Rectal smooth muscle tissue (tissue), 1 donor: ENCODE data around the gene MOGAT3.
A peak's percentile ranks its signal among the peaks of the same experiment; 100 is the strongest.

Experiments
- H3K27ac ChIP-seq: one replicate; pipeline ENCODE4 v1.7.0; 2013; ENCODE audit warnings: low read depth, low read length, inconsistent platforms
- H3K27me3 ChIP-seq: one replicate; pipeline ENCODE4 v1.7.0; 2013; ENCODE audit warnings: low read length; ENCODE audit not compliant: control insufficient read depth, insufficient read depth
- H3K36me3 ChIP-seq: one replicate; pipeline ENCODE4 v1.7.0; 2013; ENCODE audit warnings: low read length; ENCODE audit not compliant: control insufficient read depth, insufficient read depth
- H3K4me1 ChIP-seq: one replicate; pipeline ENCODE4 v1.7.0; 2013; ENCODE audit warnings: low read length; ENCODE audit not compliant: control insufficient read depth, insufficient read depth
- H3K4me3 ChIP-seq: one replicate; pipeline ENCODE4 v1.7.0; 2013; ENCODE audit warnings: low read length
- H3K9ac ChIP-seq: one replicate; pipeline ENCODE4 v1.7.0; 2013; ENCODE audit warnings: low read length

Gene MOGAT3

GRCh38 chr7:101239191-101239950, 38.5 kb upstream of the MOGAT3 start:
- peaks cover 14% of the 10 kb centered on the region for H3K36me3 ChIP-seq

DNA sequence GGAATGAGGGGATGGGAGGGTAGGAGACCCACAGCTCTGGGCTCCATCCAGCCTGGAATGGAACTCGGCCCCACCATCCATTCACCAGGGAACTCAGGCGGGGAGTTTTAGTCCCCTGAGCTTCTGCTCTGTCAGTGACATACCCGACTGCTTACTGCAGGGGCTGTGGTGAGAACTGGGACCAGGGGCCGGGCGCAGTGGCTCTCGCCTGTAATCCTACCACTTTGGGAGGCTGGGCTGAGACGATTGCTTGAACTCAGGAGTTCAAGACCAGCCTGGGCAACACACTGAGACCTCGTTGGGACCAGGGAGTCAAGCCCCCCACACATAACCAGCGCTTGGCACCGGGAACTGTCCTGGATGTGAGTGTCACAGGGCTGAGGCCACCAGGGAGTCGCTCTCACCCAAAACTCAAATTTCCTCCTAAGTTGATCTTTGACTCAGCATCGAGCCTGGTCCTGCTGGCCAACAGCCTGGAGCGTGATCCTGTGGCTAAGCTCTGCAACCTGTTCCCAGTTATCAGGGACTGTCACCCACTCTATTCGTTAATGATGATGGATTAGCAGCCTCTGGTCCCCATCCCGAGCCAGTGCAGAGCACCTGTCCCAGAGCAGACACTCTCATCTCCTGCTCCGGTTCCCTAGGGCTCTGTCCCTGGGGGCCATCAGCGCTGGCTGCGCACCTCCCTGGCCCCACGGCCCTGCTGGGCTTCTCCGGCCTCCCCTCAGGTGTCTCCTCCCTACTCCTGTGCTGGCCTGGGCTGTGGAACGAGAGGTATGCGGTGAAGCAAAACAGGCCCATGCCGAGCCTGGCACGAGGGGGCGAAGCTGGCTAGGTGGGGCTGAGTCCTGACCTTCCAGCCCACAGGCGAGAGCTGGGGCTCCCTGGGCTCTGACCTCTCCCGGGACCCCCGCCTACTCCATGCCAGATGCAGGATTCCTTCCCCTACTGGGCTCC, 37.7 kb upstream of the MOGAT3 start:
- Histone ChIP-seq H3K27ac (peak overlapping the region; percentile 65), H3K4me1 (peaks cover 5% of the 10 kb centered on the region), H3K27me3 (no peaks in the 10 kb centered on the region), H3K36me3 (peaks cover 14% of the 10 kb centered on the region), H3K4me3 (peak overlapping the region; percentile 15), H3K9ac (no peak overlapping the region)

More at GRCh38 chr7:101239191-101239950, 38.5 kb upstream of the MOGAT3 start:
- Histone ChIP-seq H3K27me3 (no peaks in the 10 kb centered on the region), H3K27ac (no peak overlapping the region), H3K9ac (no peak overlapping the region), H3K4me1 (peaks cover 11% of the 10 kb centered on the region), H3K4me3 (no peak overlapping the region)

GRCh38 chr7:101237206-101238067, 36.6 kb upstream of the MOGAT3 start, which contains the start of gene CLDN15:
Gene CLDN15, minus strand, starts transcription at chr7:101237802. Its CDS starts 221 bp downstream, at chr7:101237581.
- peak within 1 kb of the TSS; percentile 65 for H3K27ac ChIP-seq
- peak within 1 kb of the TSS; percentile 62 for H3K4me3 ChIP-seq

DNA sequence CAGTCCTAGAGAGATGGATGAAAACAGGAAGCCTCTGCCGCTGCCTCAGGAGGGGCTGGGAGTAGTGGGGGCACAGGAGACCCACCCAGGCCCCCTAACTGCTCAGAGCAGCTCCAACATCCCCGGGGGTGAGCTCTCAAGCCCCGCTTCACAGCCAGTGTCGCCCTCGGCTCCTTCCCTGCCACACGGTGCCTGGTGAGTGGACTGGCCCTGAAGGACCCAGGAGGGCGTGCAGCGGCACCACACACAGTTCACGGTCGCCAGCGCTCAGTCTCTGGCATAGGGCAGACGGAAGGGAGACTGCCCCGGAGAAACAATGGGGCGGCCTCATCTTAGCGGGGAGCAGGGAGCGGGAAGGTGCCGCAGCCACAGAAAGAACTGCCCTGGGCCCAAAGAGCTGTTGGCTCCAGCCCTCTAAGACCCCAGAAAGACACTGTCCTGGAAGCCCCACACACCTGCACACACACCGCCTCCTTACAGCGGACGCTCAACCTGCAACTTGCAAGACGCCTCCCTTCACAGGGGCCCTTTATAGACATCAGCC, 35.5 kb upstream of the MOGAT3 start:
- Histone ChIP-seq H3K9ac (peak overlapping the region; percentile 17), H3K4me3 (peak overlapping the region; percentile 17), H3K27ac (no peak overlapping the region), H3K27me3 (no peaks in the 10 kb centered on the region), H3K4me1 (peaks cover 3% of the 10 kb centered on the region), H3K36me3 (peaks cover 14% of the 10 kb centered on the region)

More at GRCh38 chr7:101237206-101238067, 36.6 kb upstream of the MOGAT3 start, which contains the start of gene CLDN15:
- Histone ChIP-seq H3K9ac (peak within 1 kb of the TSS; percentile 49), H3K27me3 (no peaks in the 10 kb centered on the region), H3K4me1 (peaks cover 3% of the 10 kb centered on the region), H3K36me3 (peaks cover 14% of the 10 kb centered on the region)

- peaks cover 3% of the 10 kb centered on the region for H3K4me1 ChIP-seq
- peak overlapping the region; percentile 17 for H3K4me3 ChIP-seq
- no peaks in the 10 kb centered on the region for H3K27me3 ChIP-seq
- peaks cover 14% of the 10 kb centered on the region for H3K36me3 ChIP-seq
- H3K27ac ChIP-seq: no peak overlapping the region
- H3K9ac ChIP-seq: no peak overlapping the region
Measured at GRCh38 chr7:101235522-101235921, 34.7 kb upstream of the MOGAT3 start.

GRCh38 chr7:101235050-101235449, 34.2 kb upstream of the MOGAT3 start:
- Histone ChIP-seq H3K4me3 (no peak overlapping the region), H3K9ac (no peak overlapping the region), H3K4me1 (peaks cover 3% of the 10 kb centered on the region), H3K27ac (no peak overlapping the region), H3K27me3 (no peaks in the 10 kb centered on the region), H3K36me3 (peaks cover 10% of the 10 kb centered on the region)

DNA sequence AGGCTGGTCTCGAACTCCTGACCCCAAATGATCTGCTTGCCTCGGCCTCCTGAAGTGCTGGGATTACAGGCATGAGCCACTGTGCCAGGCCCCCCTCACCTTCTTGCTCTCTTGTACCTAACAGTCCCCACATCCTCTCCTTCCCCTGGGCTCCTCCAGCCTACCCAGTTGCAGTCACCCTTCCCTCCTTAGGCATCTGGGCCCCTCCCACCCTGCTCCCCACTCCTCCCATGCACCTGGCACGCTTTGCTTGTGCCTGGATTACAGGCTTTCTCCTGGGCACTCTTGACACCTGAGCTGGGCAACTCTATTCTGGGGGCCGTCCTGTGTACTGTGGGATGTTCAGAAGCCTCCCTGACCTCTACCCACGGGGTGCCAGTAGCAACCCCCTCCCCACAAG, 33.8 kb upstream of the MOGAT3 start:
- Histone ChIP-seq H3K4me1 (peaks cover 3% of the 10 kb centered on the region), H3K36me3 (peaks cover 7% of the 10 kb centered on the region), H3K27ac (no peak overlapping the region), H3K27me3 (no peaks in the 10 kb centered on the region), H3K4me3 (no peak overlapping the region), H3K9ac (no peak overlapping the region)

DNA sequence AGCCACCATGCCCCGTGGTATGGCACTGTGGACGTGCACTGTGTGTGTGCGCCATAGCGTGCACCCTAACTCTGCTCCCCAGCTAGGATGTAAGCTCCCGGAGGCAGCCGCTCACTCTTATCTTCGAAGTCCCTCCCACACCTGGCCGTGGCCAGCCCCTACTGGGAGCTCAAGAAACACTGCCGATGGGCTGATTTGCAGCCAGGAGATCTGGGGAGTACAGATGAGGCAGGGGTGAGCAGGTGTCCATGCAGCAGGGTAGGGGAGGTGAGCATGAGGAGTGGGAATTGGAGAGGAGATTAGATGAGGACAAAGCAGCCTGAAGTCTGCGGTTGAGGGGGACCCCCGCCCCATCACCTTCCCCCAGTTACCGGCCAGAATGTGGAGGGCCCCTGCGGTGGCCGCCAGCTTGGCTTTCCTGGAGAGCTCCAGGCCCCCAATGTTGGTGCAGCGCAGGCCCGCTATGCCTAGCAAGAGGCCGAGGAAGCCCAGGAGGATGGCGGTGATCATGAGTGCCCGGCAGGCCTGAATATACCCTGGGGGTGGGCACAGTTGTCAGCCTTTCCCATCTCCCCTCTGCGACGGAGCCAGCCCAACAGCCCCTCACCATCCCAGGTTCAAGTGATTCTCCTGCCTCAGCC, 33.2 kb upstream of the MOGAT3 start:
- Histone ChIP-seq H3K9ac (no peak overlapping the region), H3K4me3 (no peak overlapping the region), H3K4me1 (peaks cover 3% of the 10 kb centered on the region), H3K27me3 (no peaks in the 10 kb centered on the region), H3K27ac (no peak overlapping the region), H3K36me3 (peaks cover 2% of the 10 kb centered on the region)

DNA sequence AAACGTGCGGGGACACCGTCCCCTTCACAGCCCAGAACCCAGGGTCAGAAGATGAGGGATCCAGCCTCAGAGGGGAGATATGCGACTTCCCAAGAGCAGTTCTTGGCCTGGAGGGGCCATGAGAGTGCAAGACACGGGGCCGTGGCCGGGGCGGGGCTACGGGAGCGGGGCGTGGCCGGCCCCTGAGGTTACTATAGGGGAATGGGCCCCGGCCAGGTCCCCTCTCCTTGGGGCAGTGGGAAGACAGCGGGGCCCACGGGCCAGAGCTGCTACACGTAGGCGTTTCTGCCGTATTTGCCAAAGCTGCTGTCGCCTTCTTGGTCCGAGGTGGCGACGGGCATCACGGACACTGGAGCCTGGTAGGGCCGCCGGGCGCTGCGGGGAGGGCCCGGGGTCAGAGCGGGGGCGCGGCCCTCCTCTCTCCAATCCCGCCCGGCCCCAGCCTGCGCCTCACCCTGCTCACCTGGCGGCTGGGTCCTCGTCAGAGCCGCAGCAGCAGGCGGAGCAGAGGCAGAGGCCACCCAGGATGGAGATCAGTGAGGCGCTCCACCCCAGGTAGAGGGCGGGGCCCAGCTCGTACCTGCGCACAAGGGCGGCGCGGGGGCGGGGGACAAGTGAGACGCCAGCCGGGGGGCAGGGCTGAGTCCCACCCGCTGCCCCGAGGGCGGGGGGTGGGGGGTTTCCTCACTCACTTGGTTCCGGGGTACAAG, 31.5 kb upstream of the MOGAT3 start:
- peaks cover under 1% of the 10 kb centered on the region for H3K4me1 ChIP-seq
- H3K4me3 ChIP-seq: peak overlapping the region; percentile 51
- H3K27me3 ChIP-seq: no peaks in the 10 kb centered on the region
- no peak overlapping the region for H3K27ac ChIP-seq
- H3K36me3 ChIP-seq: peaks cover 4% of the 10 kb centered on the region
- no peak overlapping the region for H3K9ac ChIP-seq

DNA sequence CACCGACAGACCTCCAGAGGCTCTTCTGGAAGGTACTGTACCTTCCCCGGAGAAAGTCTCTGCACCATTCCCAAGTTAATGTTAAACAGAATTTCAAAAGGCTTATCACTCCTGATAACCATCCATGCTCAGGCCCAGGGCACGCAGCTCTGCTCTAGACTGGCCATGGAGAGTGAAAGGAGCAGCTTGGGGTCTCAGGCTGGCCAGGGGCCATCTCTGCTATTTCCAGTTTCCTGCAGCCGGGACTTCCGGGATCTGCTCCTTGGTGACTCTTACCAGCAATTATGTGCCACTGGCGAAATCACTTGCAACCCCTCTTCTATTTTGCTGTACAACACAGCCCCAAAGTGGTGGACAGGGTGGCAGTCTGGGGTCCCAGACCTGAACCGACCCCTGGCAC, 30.8 kb upstream of the MOGAT3 start:
- no peak overlapping the region for H3K4me3 ChIP-seq
- H3K27ac ChIP-seq: no peak overlapping the region
- no peaks in the 10 kb centered on the region for H3K27me3 ChIP-seq
- H3K4me1 ChIP-seq: no peaks in the 10 kb centered on the region
- no peak overlapping the region for H3K9ac ChIP-seq
- peaks cover 3% of the 10 kb centered on the region for H3K36me3 ChIP-seq

- no peaks in the 10 kb centered on the region for H3K4me1 ChIP-seq
- peaks cover 21% of the 10 kb centered on the region for H3K36me3 ChIP-seq
- H3K9ac ChIP-seq: no peak overlapping the region
- H3K27me3 ChIP-seq: no peaks in the 10 kb centered on the region
- no peak overlapping the region for H3K27ac ChIP-seq
- no peak overlapping the region for H3K4me3 ChIP-seq
Measured at GRCh38 chr7:101226721-101227120, 25.9 kb upstream of the MOGAT3 start.
